WERI-Rb-1 (cell line): Measurements from ENCODE around the gene EIF2S3.

ENCODE experiments used
- DNase-seq: peaks from one replicate; pipeline ENCODE4 v3.0.0-alpha.2; 2020
- H3K27ac ChIP-seq: fragments of 250-450 bp; sonication (Bioruptor Pico); 2 replicates; pipeline ENCODE4 v1.5.1; 2020; ENCODE audit warnings: mild to moderate bottlenecking, moderate library complexity
- H3K27me3 ChIP-seq: fragments of 250-450 bp; sonication (Bioruptor Pico); 2 replicates; pipeline ENCODE4 v1.5.1; 2021; ENCODE audit warnings: mild to moderate bottlenecking, low read depth, moderate library complexity; ENCODE audit not compliant: insufficient read depth, severe bottlenecking
- H3K36me3 ChIP-seq: fragments of 250-450 bp; sonication (Bioruptor Pico); 2 replicates; pipeline ENCODE4 v1.5.1; 2020; ENCODE audit warnings: mild to moderate bottlenecking, moderate library complexity
- H3K4me3 ChIP-seq: 2 replicates; pipeline ENCODE4 v1.5.1; 2011; ENCODE audit warnings: low read depth, mild to moderate bottlenecking, control low read depth, low read length
- H3K9me3 ChIP-seq: fragments of 250-450 bp; sonication (Bioruptor Pico); 2 replicates; pipeline ENCODE4 v1.5.1; 2021; ENCODE audit warnings: mild to moderate bottlenecking, moderate library complexity; ENCODE audit not compliant: severe bottlenecking
- CTCF ChIP-seq: IDR thresholded peaks from 2 replicates; pipeline ENCODE4 v1.5.1; 2011; ENCODE audit warnings: low read depth, mild to moderate bottlenecking, control low read depth, inconsistent platforms, low read length

The EIF2S3 gene

GRCh38 chrX:24097741-24098260 is 43.0 kb downstream of the EIF2S3 start:
- Histone ChIP-seq H3K9me3 (no peaks in the 10 kb centered on the region), H3K27me3 (no peaks in the 10 kb centered on the region), H3K4me3 (no peak overlapping the region), H3K27ac (no peak overlapping the region), H3K36me3 (no peaks in the 10 kb centered on the region; the same call in 1 of the 2 replicates)
- TF ChIP-seq CTCF, result no peak
- DNase-seq, result no peak

- TF ChIP-seq CTCF, result no peak
- no peaks in the 10 kb centered on the region; the same call in 1 of the 2 replicates for H3K36me3 ChIP-seq
- no peak for DNase-seq
- H3K4me3 ChIP-seq, result no peak overlapping the region
- no peaks in the 10 kb centered on the region for H3K9me3 ChIP-seq
- no peaks in the 10 kb centered on the region for H3K27me3 ChIP-seq
- H3K27ac ChIP-seq, result no peak overlapping the region
Observed at GRCh38 chrX:24098932-24099331, 44.2 kb downstream of the EIF2S3 start.

GRCh38 chrX:24099394-24099793 is 44.6 kb downstream of the EIF2S3 start:
- no peak for TF ChIP-seq CTCF
- Histone ChIP-seq H3K27ac (no peak overlapping the region), H3K4me3 (no peak overlapping the region), H3K36me3 (no peaks in the 10 kb centered on the region), H3K9me3 (no peaks in the 10 kb centered on the region), H3K27me3 (no peaks in the 10 kb centered on the region)
- DNase-seq, result no peak

- H3K36me3 ChIP-seq, result no peaks in the 10 kb centered on the region
- H3K27ac ChIP-seq, result no peak overlapping the region
- TF ChIP-seq CTCF, result no peak
- no peaks in the 10 kb centered on the region for H3K9me3 ChIP-seq
- no peak for DNase-seq
- no peak overlapping the region for H3K4me3 ChIP-seq
- no peaks in the 10 kb centered on the region for H3K27me3 ChIP-seq
Observed at GRCh38 chrX:24100713-24101112, 46.0 kb downstream of the EIF2S3 start.

- H3K4me3 ChIP-seq, result no peak overlapping the region
- no peak for TF ChIP-seq CTCF
- no peak overlapping the region for H3K27ac ChIP-seq
- H3K27me3 ChIP-seq, result no peaks in the 10 kb centered on the region
- H3K9me3 ChIP-seq, result no peaks in the 10 kb centered on the region
- no peaks in the 10 kb centered on the region for H3K36me3 ChIP-seq
- DNase-seq, result no peak
Observed at GRCh38 chrX:24110069-24110468, 55.3 kb downstream of the EIF2S3 start.

GRCh38 chrX:24113181-24113580 is 58.4 kb downstream of the EIF2S3 start:
- no peak for TF ChIP-seq CTCF
- Histone ChIP-seq H3K9me3 (no peaks in the 10 kb centered on the region), H3K27ac (no peak overlapping the region), H3K4me3 (no peak overlapping the region), H3K36me3 (no peaks in the 10 kb centered on the region), H3K27me3 (no peaks in the 10 kb centered on the region)
- no peak for DNase-seq
